GM21423 (cell line): ENCODE results near the gene PADI3.
"Not testable (repeated sequence)": the region's sequence is repeated elsewhere in the genome, so short reads cannot be mapped to it uniquely, and the experiment has no call there.

Experiments
- ATAC-seq: cut with Tn5 transposase; IDR thresholded peaks from one replicate; pipeline ENCODE4 v1.9.1; 2021; ENCODE audit warnings: mild to moderate bottlenecking, moderate library complexity; ENCODE audit not compliant: unreplicated experiment

The PADI3 gene

GRCh38 chr1:17239420-17239819 lies 9.5 kb upstream of the PADI3 start:
- no peak for ATAC-seq

- ATAC-seq, result not testable (repeated sequence)
Observed at GRCh38 chr1:17241011-17241779, 7.7 kb upstream of the PADI3 start.

- not testable (repeated sequence) for ATAC-seq
Observed at GRCh38 chr1:17241780-17242074, 7.2 kb upstream of the PADI3 start.

- no peak for ATAC-seq
Observed at GRCh38 chr1:17243274-17243673, 5.6 kb upstream of the PADI3 start.

GRCh38 chr1:17244821-17245740 lies 3.8 kb upstream of the PADI3 start:
- no peak for ATAC-seq

- ATAC-seq, result no peak
Observed at GRCh38 chr1:17245816-17246325, 3.0 kb upstream of the PADI3 start.

- no peak for ATAC-seq
Observed at GRCh38 chr1:17246971-17247370, 1.9 kb upstream of the PADI3 start.

- no peak for ATAC-seq
Observed at GRCh38 chr1:17250601-17251000, 1.7 kb downstream of the PADI3 start.

GRCh38 chr1:17251246-17251645 lies 2.3 kb downstream of the PADI3 start:
- ATAC-seq, result no peak

GRCh38 chr1:17251701-17252376 lies 2.9 kb downstream of the PADI3 start:
- no peak for ATAC-seq

GRCh38 chr1:17255336-17255735 lies 6.4 kb downstream of the PADI3 start:
- no peak for ATAC-seq

GRCh38 chr1:17258116-17258757 lies 9.3 kb downstream of the PADI3 start:
- ATAC-seq, result no peak

- no peak for ATAC-seq
Observed at GRCh38 chr1:17258758-17259130, 9.8 kb downstream of the PADI3 start.

- ATAC-seq, result no peak
Observed at GRCh38 chr1:17259233-17259873, 10.5 kb downstream of the PADI3 start.

GRCh38 chr1:17260264-17260663 lies 11.4 kb downstream of the PADI3 start:
- ATAC-seq, result no peak

GRCh38 chr1:17260738-17261137 lies 11.8 kb downstream of the PADI3 start:
- no peak for ATAC-seq

- ATAC-seq, result no peak
Observed at GRCh38 chr1:17263936-17264335, 15.0 kb downstream of the PADI3 start.

GRCh38 chr1:17264470-17264869 lies 15.6 kb downstream of the PADI3 start:
- no peak for ATAC-seq

- no peak for ATAC-seq
Observed at GRCh38 chr1:17265162-17265561, 16.3 kb downstream of the PADI3 start.

- ATAC-seq, result no peak
Observed at GRCh38 chr1:17265950-17266349, 17.1 kb downstream of the PADI3 start.
